HepG2 (cell line): Measurements from ENCODE around the gene SLTM. TPM values are rescaled to one million over a fixed set of nuclear protein-coding genes. Genes with fewer than 3 reads are reported as not detected.

Experiments used
- CCDC6 ChIP-seq: sonication (generic); formaldehyde crosslinking; IDR thresholded peaks from 2 replicates; pipeline ENCODE4 v1.8.1; 2022; ENCODE audit warnings: mild to moderate bottlenecking, missing genetic modification reagents, moderate library complexity
- DMAP1 ChIP-seq: IDR thresholded peaks from 2 replicates; pipeline ENCODE4 v1.6.1; 2016
- GATAD1 ChIP-seq: IDR thresholded peaks from 2 replicates; pipeline ENCODE4 v1.6.1; 2016; ENCODE audit warnings: missing genetic modification reagents, missing compliant biosample characterization
- HMGXB4 ChIP-seq, 2 experiments: sonication (generic) in 1 of 2; formaldehyde crosslinking in 1 of 2; IDR thresholded peaks; 2 replicates each; pipeline versions ENCODE4 v1.4.0 to v1.6.1; 2018 to 2020; ENCODE audit warnings: missing genetic modification reagents in 2 of 2, borderline replicate concordance in 1 of 2, low read depth in 1 of 2, mild to moderate bottlenecking in 1 of 2, missing biosample characterization in 1 of 2
- HOXA5 ChIP-seq: sonication (generic); formaldehyde crosslinking; IDR thresholded peaks from 2 replicates; pipeline ENCODE4 v1.4.0; 2020; ENCODE audit warnings: missing genetic modification reagents
- HOXA9 ChIP-seq: sonication (generic); formaldehyde crosslinking; IDR thresholded peaks from 2 replicates; pipeline ENCODE4 v1.8.1; 2022; ENCODE audit warnings: missing genetic modification reagents, mild to moderate bottlenecking, moderate library complexity, borderline replicate concordance
- MXD4 ChIP-seq: IDR thresholded peaks from 2 replicates; pipeline ENCODE4 v1.6.1; 2016; ENCODE audit warnings: mild to moderate bottlenecking, missing biosample characterization, missing genetic modification reagents
- NCOA2 ChIP-seq: sonication (generic); formaldehyde crosslinking; IDR thresholded peaks from 2 replicates; pipeline ENCODE4 v1.8.0; 2022; ENCODE audit warnings: inconsistent platforms
- NONO ChIP-seq, 2 experiments: fragments of 450-650 bp in 1 of 2; sonication (generic) in 1 of 2; formaldehyde crosslinking in 1 of 2; IDR thresholded peaks in 1 of 2; conservative IDR thresholded peaks in 1 of 2; 2 replicates each; pipeline versions ENCODE4 v1.6.1 to v1.8.0; 2017 to 2022; ENCODE audit warnings: mild to moderate bottlenecking in 1 of 2, missing genetic modification reagents in 1 of 2, moderate library complexity in 1 of 2
- NR2F1 ChIP-seq, 2 experiments: fragments of 450-650 bp in 1 of 2; formaldehyde crosslinking in 1 of 2; IDR thresholded peaks; 2 replicates each; pipeline versions ENCODE4 v1.5.0 to v1.6.1; 2016 to 2020; ENCODE audit warnings: mild to moderate bottlenecking in 1 of 2, missing compliant biosample characterization in 1 of 2, missing genetic modification reagents in 1 of 2, moderate library complexity in 1 of 2
- PAF1 ChIP-seq: IDR thresholded peaks from 2 replicates; pipeline ENCODE4 v1.6.1; 2016; ENCODE audit warnings: missing genetic modification reagents, missing compliant biosample characterization
- SNAI1 ChIP-seq: sonication (generic); formaldehyde crosslinking; IDR thresholded peaks from 2 replicates; pipeline ENCODE4 v1.5.0; 2020; ENCODE audit warnings: mild to moderate bottlenecking, missing genetic modification reagents, borderline replicate concordance
- SNRNP70 ChIP-seq: fragments of 200-400 bp; formaldehyde crosslinking; IDR thresholded peaks from 2 replicates; pipeline ENCODE4 v1.6.1; 2017; ENCODE audit warnings: mild to moderate bottlenecking, low read depth, low read length, moderate library complexity
- SYNCRIP ChIP-seq: fragments of 200-400 bp; formaldehyde crosslinking; IDR thresholded peaks from 2 replicates; pipeline ENCODE4 v1.6.1; 2018; ENCODE audit warnings: mild to moderate bottlenecking, low read depth, low read length; ENCODE audit not compliant: insufficient read depth
- TBP ChIP-seq: sonication (generic); formaldehyde crosslinking; IDR thresholded peaks from 2 replicates; pipeline ENCODE4 v1.5.0; 2020; ENCODE audit warnings: missing genetic modification reagents
- TEAD2 ChIP-seq: sonication (generic); formaldehyde crosslinking; IDR thresholded peaks from 2 replicates; pipeline ENCODE4 v1.9.0; 2021; ENCODE audit warnings: missing genetic modification reagents
- TSC22D2 ChIP-seq: sonication (generic); formaldehyde crosslinking; IDR thresholded peaks from 2 replicates; pipeline ENCODE4 v1.5.1; 2020; ENCODE audit warnings: missing genetic modification reagents, mild to moderate bottlenecking, borderline replicate concordance
- YEATS2 ChIP-seq: sonication (generic); formaldehyde crosslinking; IDR thresholded peaks from 2 replicates; pipeline ENCODE4 v1.4.0; 2020; ENCODE audit warnings: missing genetic modification reagents, borderline replicate concordance
- ZC3H13 ChIP-seq: sonication (generic); formaldehyde crosslinking; IDR thresholded peaks from 2 replicates; pipeline ENCODE4 v1.8.1; 2023; ENCODE audit warnings: mild to moderate bottlenecking, missing genetic modification reagents, moderate library complexity
- ZGPAT ChIP-seq: IDR thresholded peaks from 2 replicates; pipeline ENCODE4 v1.6.1; 2016; ENCODE audit warnings: mild to moderate bottlenecking
- ZMYM3 ChIP-seq: sonication (generic); formaldehyde crosslinking; IDR thresholded peaks from 2 replicates; pipeline ENCODE4 v1.5.1; 2020; ENCODE audit warnings: mild to moderate bottlenecking, missing genetic modification reagents
- ZNF333 ChIP-seq: sonication (generic); formaldehyde crosslinking; IDR thresholded peaks from 2 replicates; pipeline ENCODE4 v1.4.0; 2020; ENCODE audit warnings: mild to moderate bottlenecking, missing genetic modification reagents, borderline replicate concordance
- ZNF557 ChIP-seq: sonication (generic); formaldehyde crosslinking; IDR thresholded peaks from 2 replicates; pipeline ENCODE4 v1.4.0; 2020; ENCODE audit warnings: missing genetic modification reagents
- ZNF607 ChIP-seq: sonication (generic); formaldehyde crosslinking; IDR thresholded peaks from 2 replicates; pipeline ENCODE4 v1.5.1; 2020; ENCODE audit warnings: missing genetic modification reagents, mild to moderate bottlenecking, borderline replicate concordance
- ZSCAN22 ChIP-seq: sonication (generic); formaldehyde crosslinking; IDR thresholded peaks from 2 replicates; pipeline ENCODE4 v1.4.0; 2020; ENCODE audit warnings: mild to moderate bottlenecking, missing genetic modification reagents
- polyA plus RNA-seq, 8 experiments: library from polyadenylated mRNA; depleted of rRNA in 3 of 8; stranded (reverse) in 7 of 8; unstranded in 1 of 8; fragments of >200 nt; fragmentation: Illumina TruSeq in 4 of 8; extraction: Trizol in 4 of 8; gene quantifications; 2 replicates each; pipeline versions ENCODE4 v1.2.1 to v1.2.3, GENCODE V29; 2011 to 2016; ENCODE audit warnings: low read depth in 4 of 8, missing spikeins in 1 of 8, mixed read lengths in 1 of 8; ENCODE audit not compliant: insufficient read depth in 1 of 8
- total RNA-seq, 5 experiments: library from RNA; depleted of rRNA; stranded (reverse); fragments of >200 nt; fragmentation: Illumina TruSeq; extraction: Trizol; gene quantifications; 2 replicates each; pipeline ENCODE4 v1.2.3, GENCODE V29; 2016; ENCODE audit warnings: low read depth in 1 of 5

Gene SLTM
- total and polyA plus RNA-seq, 2 of the 13 experiments (the other 11 are each of a cell fraction or from before 2014, with no cell fraction given), result 22.0 to 64.2 TPM

- TF ChIP-seq NONO (IDR thresholded peaks at IDR 0.05) (no peak), NONO (CRISPR knock-in tag; conservative IDR thresholded peaks at IDR 0.05) (peak; percentile 78), HOXA9 (peak; percentile 78; the same call in 1 of the 2 replicates), ZNF607 (CRISPR knock-in tag) (peak; percentile 32), ZSCAN22 (CRISPR knock-in tag) (no peak), HOXA5 (CRISPR knock-in tag) (peak; percentile 83; the same call in 1 of the 2 replicates), ZC3H13 (CRISPR knock-in tag) (peak; percentile 51; the same call in 1 of the 2 replicates), SYNCRIP (no peak), GATAD1 (CRISPR knock-in tag) (no peak), TBP (CRISPR knock-in tag) (no peak), ZNF557 (CRISPR knock-in tag) (peak; percentile 47; the same call in 1 of the 2 replicates), ZGPAT (CRISPR knock-in tag) (peak; percentile 84; the same call in 1 of the 2 replicates), HMGXB4 (CRISPR knock-in tag; IDR thresholded peaks at IDR 0.05; ENCODE audit: borderline replicate concordance in 1 of 2, low read depth in 1 of 2) (peak; percentile 70 to 92; a peak in 3 of 4 replicates), CCDC6 (peak; percentile 96), NCOA2 (no peak; the same call in 1 of the 2 replicates), DMAP1 (CRISPR knock-in tag) (peak; percentile 90), MXD4 (peak; percentile 23; the same call in 1 of the 2 replicates), NR2F1 (CRISPR knock-in tag; IDR thresholded peaks at IDR 0.05) (no peak), ZMYM3 (no peak; the same call in 1 of the 2 replicates), SNRNP70 (no peak), TEAD2 (peak; percentile 60; the same call in 1 of the 2 replicates), YEATS2 (peak; percentile 69; the same call in 1 of the 2 replicates), TSC22D2 (CRISPR knock-in tag) (peak; percentile 56; the same call in 1 of the 2 replicates), SNAI1 (CRISPR knock-in tag) (peak; percentile 95), ZNF333 (CRISPR knock-in tag) (peak; percentile 69; the same call in 1 of the 2 replicates), PAF1 (CRISPR knock-in tag) (no peak)
Measured at GRCh38 chr15:58933281-58934113, at the start of gene SLTM (continued).
